ENCODE data around the gene NR4A2.

Gene NR4A2

GRCh38 chr2:156340804-156341451 lies 8.4 kb upstream of the NR4A2 start:
- DNase-seq = peak in 3 of 58 donors; percentile 40 to 66 (median 51)

- no peak for DNase-seq
Observed at GRCh38 chr2:156340377-156340776, 7.9 kb upstream of the NR4A2 start.

GRCh38 chr2:156339865-156340264 lies 7.3 kb upstream of the NR4A2 start:
- DNase-seq = no peak

- peak in 8 of 58 donors; percentile 11 to 67 (median 30) for DNase-seq
Observed at GRCh38 chr2:156339110-156339847, 6.8 kb upstream of the NR4A2 start.

- no peak for DNase-seq
Observed at GRCh38 chr2:156338578-156338977, 6.1 kb upstream of the NR4A2 start.

- peak; percentile 35 to 90 (median 79) for DNase-seq
Observed at GRCh38 chr2:156334496-156335478, 2.3 kb upstream of the NR4A2 start.

- DNase-seq = peak in 42 of 58 donors; percentile 20 to 75 (median 63)
Observed at GRCh38 chr2:156333951-156334495, 1.5 kb upstream of the NR4A2 start.

GRCh38 chr2:156333274-156333950 lies 891 bp upstream of the NR4A2 start:
- no peak for DNase-seq

GRCh38 chr2:156332284-156332533 lies 312 bp downstream of the NR4A2 start:
- DNase-seq = peak in 2 of 58 donors; percentile 65 to 66

- DNase-seq = peak in 22 of 58 donors; percentile 20 to 68 (median 45)
Observed at GRCh38 chr2:156331572-156332283, 793 bp downstream of the NR4A2 start.

GRCh38 chr2:156329927-156330726 lies 2.4 kb downstream of the NR4A2 start:
- DNase-seq = no peak

- peak in 1 of 58 donors; percentile 12 for DNase-seq
Observed at GRCh38 chr2:156329031-156329926, 3.2 kb downstream of the NR4A2 start.

- DNase-seq = no peak
Observed at GRCh38 chr2:156327835-156328695, 4.5 kb downstream of the NR4A2 start.

- no peak for DNase-seq
Observed at GRCh38 chr2:156326526-156327095, 5.9 kb downstream of the NR4A2 start.

GRCh38 chr2:156325688-156326525 lies 6.6 kb downstream of the NR4A2 start:
- DNase-seq = no peak

GRCh38 chr2:156323754-156324153 lies 8.8 kb downstream of the NR4A2 start:
- no peak for DNase-seq

Data from anterior cingulate cortex (tissue), 58 donors.